Nephron (organoid): ENCODE measurements around the gene FAM114A2.

Experiments used
- H3K27ac Mint-ChIP-seq, 3 experiments: 2 replicates each; pipeline ENCODE4 v1.8.0; 2020; ENCODE audit warnings: mixed read lengths in 3 of 3, mild to moderate bottlenecking in 2 of 3, moderate library complexity in 1 of 3
- H3K27me3 Mint-ChIP-seq: 2 replicates; pipeline ENCODE4 v1.8.0; 2021; ENCODE audit warnings: low read depth, mild to moderate bottlenecking, moderate library complexity, mixed read lengths
- H3K36me3 Mint-ChIP-seq: 2 replicates; pipeline ENCODE4 v1.8.0; 2020; ENCODE audit warnings: low read depth, mixed read lengths
- H3K4me1 Mint-ChIP-seq: 2 replicates; pipeline ENCODE4 v1.8.0; 2020; ENCODE audit warnings: mixed read lengths
- H3K4me3 Mint-ChIP-seq, 3 experiments: 2 replicates each; pipeline ENCODE4 v1.8.0; 2020; ENCODE audit warnings: mild to moderate bottlenecking in 3 of 3, mixed read lengths in 3 of 3, moderate library complexity in 2 of 3
- H3K9me3 Mint-ChIP-seq: 2 replicates; pipeline ENCODE4 v1.8.0; 2020; ENCODE audit warnings: mixed read lengths
- CTCF ChIP-seq, 3 experiments: fragments of 200-600 bp; sonication (generic); IDR thresholded peaks; one replicate each; pipeline ENCODE4 v1.5.0; 2021; ENCODE audit warnings: antibody characterized with exemption in 3 of 3; ENCODE audit not compliant: unreplicated experiment in 3 of 3

The FAM114A2 gene

GRCh38 chr5:154046486-154046885 is 7.8 kb upstream of the FAM114A2 start:
- H3K4me1 Mint-ChIP-seq = peaks cover 13% of the 10 kb centered on the region

GRCh38 chr5:154044581-154044980 is 5.9 kb upstream of the FAM114A2 start:
- no peaks in the 10 kb centered on the region for H3K27me3 Mint-ChIP-seq
- no peak for TF ChIP-seq CTCF (IDR thresholded peaks at IDR 0.05; ENCODE audit: unreplicated experiment in 3 of 3)
- H3K9me3 Mint-ChIP-seq = no peaks in the 10 kb centered on the region
- H3K36me3 Mint-ChIP-seq = peaks cover 7% of the 10 kb centered on the region
- H3K4me3 Mint-ChIP-seq = no peak overlapping the region
- no peak overlapping the region for H3K27ac Mint-ChIP-seq
- peaks cover 14% of the 10 kb centered on the region for H3K4me1 Mint-ChIP-seq

More at GRCh38 chr5:154046486-154046885, 7.8 kb upstream of the FAM114A2 start:
- TF ChIP-seq CTCF (IDR thresholded peaks at IDR 0.05; ENCODE audit: unreplicated experiment in 3 of 3) = no peak
- Mint-ChIP-seq H3K27me3 (no peaks in the 10 kb centered on the region), H3K9me3 (no peaks in the 10 kb centered on the region), H3K4me3 (no peak overlapping the region), H3K27ac (peak overlapping the region in 1 of 3 experiments; percentile 45), H3K36me3 (peaks cover 19% of the 10 kb centered on the region)

GRCh38 chr5:154044099-154044498 is 5.4 kb upstream of the FAM114A2 start:
- H3K27me3 Mint-ChIP-seq = no peaks in the 10 kb centered on the region
- no peaks in the 10 kb centered on the region for H3K9me3 Mint-ChIP-seq

GRCh38 chr5:154042766-154043165 is 4.1 kb upstream of the FAM114A2 start:
- H3K9me3 Mint-ChIP-seq = no peaks in the 10 kb centered on the region
- peaks cover 30% of the 10 kb centered on the region for H3K4me1 Mint-ChIP-seq

More at GRCh38 chr5:154044099-154044498, 5.4 kb upstream of the FAM114A2 start:
- Mint-ChIP-seq H3K36me3 (peaks cover 7% of the 10 kb centered on the region), H3K4me3 (no peak overlapping the region), H3K4me1 (peaks cover 19% of the 10 kb centered on the region), H3K27ac (no peak overlapping the region)
- no peak for TF ChIP-seq CTCF (IDR thresholded peaks at IDR 0.05; ENCODE audit: unreplicated experiment in 3 of 3)

GRCh38 chr5:154039458-154039829 is 734 bp upstream of the FAM114A2 start:
- peak overlapping the region in 2 of 3 experiments; percentile 95 to 98 for H3K27ac Mint-ChIP-seq
- peak overlapping the region; percentile 97 to 98 (median 98) for H3K4me3 Mint-ChIP-seq
- TF ChIP-seq CTCF (IDR thresholded peaks at IDR 0.05; ENCODE audit: unreplicated experiment in 3 of 3) = no peak
- H3K36me3 Mint-ChIP-seq = peaks cover 3% of the 10 kb centered on the region
- no peaks in the 10 kb centered on the region for H3K27me3 Mint-ChIP-seq
- H3K9me3 Mint-ChIP-seq = no peaks in the 10 kb centered on the region
- H3K4me1 Mint-ChIP-seq = peaks cover 24% of the 10 kb centered on the region

More at GRCh38 chr5:154042766-154043165, 4.1 kb upstream of the FAM114A2 start:
- no peak for TF ChIP-seq CTCF (IDR thresholded peaks at IDR 0.05; ENCODE audit: unreplicated experiment in 3 of 3)
- Mint-ChIP-seq H3K4me3 (peak overlapping the region in 1 of 3 experiments; percentile 2), H3K27me3 (no peaks in the 10 kb centered on the region), H3K36me3 (peaks cover 9% of the 10 kb centered on the region), H3K27ac (no peak overlapping the region)

- Mint-ChIP-seq H3K9me3 (no peaks in the 10 kb centered on the region), H3K4me1 (peaks cover 24% of the 10 kb centered on the region), H3K4me3 (peak overlapping the region; percentile 97 to 98 (median 98)), H3K27ac (peak overlapping the region; percentile 83 to 98 (median 95)), H3K36me3 (peaks cover 3% of the 10 kb centered on the region), H3K27me3 (no peaks in the 10 kb centered on the region)
- TF ChIP-seq CTCF (IDR thresholded peaks at IDR 0.05; ENCODE audit: unreplicated experiment in 3 of 3) = no peak
These were observed 426 bp downstream of the FAM114A2 start for GRCh38 chr5:154038261-154038706.
